Loucy (cell line): ENCODE measurements around the gene CEP152.

ENCODE experiments used
- EZH2phosphoT487 ChIP-seq: fragments of 200-600 bp; IDR thresholded peaks from 2 replicates; pipeline ENCODE4 v1.6.1; 2018; ENCODE audit warnings: antibody characterized with exemption, mild to moderate bottlenecking, moderate library complexity, borderline replicate concordance
- TF ChIP-seq, protein P1 (sequence below): fragments of 200-600 bp; sonication (generic); conservative IDR thresholded peaks from 2 replicates; pipeline ENCODE4 v1.5.1; 2014; ENCODE audit warnings: mild to moderate bottlenecking, antibody characterized with exemption, low read length

DNA sequence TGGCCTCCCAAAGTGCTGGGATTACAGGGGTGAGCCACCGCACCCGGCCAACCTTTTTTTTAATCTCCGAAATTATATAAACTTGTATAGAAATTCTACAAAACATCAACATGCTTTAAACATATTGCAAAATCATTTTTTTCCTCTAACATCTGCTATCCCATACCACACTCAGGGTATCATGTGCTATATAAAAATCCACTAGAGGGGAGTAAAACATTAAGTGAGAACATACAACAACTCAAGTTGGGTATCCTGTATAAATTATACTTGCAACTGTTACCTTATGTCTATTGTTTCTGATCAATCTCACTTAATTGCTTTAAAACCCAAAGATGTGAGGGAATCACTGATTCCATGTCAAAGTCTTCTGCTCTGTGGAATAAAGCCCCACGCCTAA is 93.4 kb downstream of the CEP152 start:
- TF ChIP-seq, protein P1, sequence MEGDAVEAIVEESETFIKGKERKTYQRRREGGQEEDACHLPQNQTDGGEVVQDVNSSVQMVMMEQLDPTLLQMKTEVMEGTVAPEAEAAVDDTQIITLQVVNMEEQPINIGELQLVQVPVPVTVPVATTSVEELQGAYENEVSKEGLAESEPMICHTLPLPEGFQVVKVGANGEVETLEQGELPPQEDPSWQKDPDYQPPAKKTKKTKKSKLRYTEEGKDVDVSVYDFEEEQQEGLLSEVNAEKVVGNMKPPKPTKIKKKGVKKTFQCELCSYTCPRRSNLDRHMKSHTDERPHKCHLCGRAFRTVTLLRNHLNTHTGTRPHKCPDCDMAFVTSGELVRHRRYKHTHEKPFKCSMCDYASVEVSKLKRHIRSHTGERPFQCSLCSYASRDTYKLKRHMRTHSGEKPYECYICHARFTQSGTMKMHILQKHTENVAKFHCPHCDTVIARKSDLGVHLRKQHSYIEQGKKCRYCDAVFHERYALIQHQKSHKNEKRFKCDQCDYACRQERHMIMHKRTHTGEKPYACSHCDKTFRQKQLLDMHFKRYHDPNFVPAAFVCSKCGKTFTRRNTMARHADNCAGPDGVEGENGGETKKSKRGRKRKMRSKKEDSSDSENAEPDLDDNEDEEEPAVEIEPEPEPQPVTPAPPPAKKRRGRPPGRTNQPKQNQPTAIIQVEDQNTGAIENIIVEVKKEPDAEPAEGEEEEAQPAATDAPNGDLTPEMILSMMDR = peak; percentile 34
- no peak for TF ChIP-seq EZH2phosphoT487
